Activated CD4-positive, alpha-beta T cell treated with anti-CD3 and anti-CD28 coated beads, Interleukin-2, amount 50 U/mL, for 24 hours (primary cell): Measurements from ENCODE around the gene PARD3.
"Not testable (repeated sequence)": the region's sequence is repeated elsewhere in the genome, so short reads cannot be mapped to it uniquely, and the experiment has no call there.

Experiments
- DNase-seq, 2 donors: peaks; one replicate each; pipeline ENCODE4 v3.0.0-alpha.2; 2020; ENCODE audit warnings: low read depth in 1 of 2, low spot score in 1 of 2

PARD3 gene

GRCh38 chr10:34433241-34434076 is 381.6 kb downstream of the PARD3 start:
- DNase-seq: no peak

GRCh38 chr10:34432589-34432988 is 382.5 kb downstream of the PARD3 start:
- no peak for DNase-seq

- no peak for DNase-seq
These were observed 384.4 kb downstream of the PARD3 start for GRCh38 chr10:34430685-34431084.

GRCh38 chr10:34428501-34428900 is 386.6 kb downstream of the PARD3 start:
- DNase-seq: no peak

GRCh38 chr10:34427911-34428216 is 387.2 kb downstream of the PARD3 start:
- no peak for DNase-seq

- DNase-seq: not testable (repeated sequence)
These were observed 387.8 kb downstream of the PARD3 start for GRCh38 chr10:34427158-34427910.

- DNase-seq: not testable (repeated sequence)
These were observed 388.4 kb downstream of the PARD3 start for GRCh38 chr10:34426538-34427157.

- no peak for DNase-seq
These were observed 389.1 kb downstream of the PARD3 start for GRCh38 chr10:34426041-34426440.

GRCh38 chr10:34423673-34424625 is 391.1 kb downstream of the PARD3 start:
- DNase-seq: no peak

- DNase-seq: no peak
These were observed 394.3 kb downstream of the PARD3 start for GRCh38 chr10:34420795-34421194.

- no peak for DNase-seq
These were observed 394.8 kb downstream of the PARD3 start for GRCh38 chr10:34420273-34420672.

- no peak for DNase-seq
These were observed 400.1 kb downstream of the PARD3 start for GRCh38 chr10:34415039-34415438.

- DNase-seq: no peak
These were observed 401.1 kb downstream of the PARD3 start for GRCh38 chr10:34413756-34414587.

- no peak for DNase-seq
These were observed 401.9 kb downstream of the PARD3 start for GRCh38 chr10:34413214-34413613.

GRCh38 chr10:34408956-34409355 is 406.1 kb downstream of the PARD3 start:
- no peak for DNase-seq

- DNase-seq: no peak
These were observed 406.7 kb downstream of the PARD3 start for GRCh38 chr10:34408381-34408780.

- DNase-seq: no peak
These were observed 407.7 kb downstream of the PARD3 start for GRCh38 chr10:34407324-34407805.

GRCh38 chr10:34406463-34407323 is 408.4 kb downstream of the PARD3 start:
- DNase-seq: no peak
